ENCODE data around the gene LEFTY2. TPM values are rescaled to one million over a fixed set of nuclear protein-coding genes. Genes with fewer than 3 reads are reported as not detected.

The LEFTY2 gene
- total RNA-seq, 2 donors from 2014 or later = 0.70 to 0.90 TPM

- no peaks in the 10 kb centered on the region for H3K9me3 ChIP-seq
- H3K27ac ChIP-seq = no peak overlapping the region
- peaks cover 0 to 13% of the 10 kb centered on the region in 2 donors for H3K4me1 ChIP-seq
- H3K4me3 ChIP-seq = no peak overlapping the region
- DNase-seq (ENCODE audit: low spot score) = no peak
- TF ChIP-seq CTCF (IDR thresholded peaks at IDR 0.05) = no peak
- H3K36me3 ChIP-seq = no peaks in the 10 kb centered on the region
- H3K27me3 ChIP-seq = no peaks in the 10 kb centered on the region
Observed at GRCh38 chr1:225945564-225945963, 4.5 kb upstream of the LEFTY2 start.

GRCh38 chr1:225944951-225945350 lies 3.9 kb upstream of the LEFTY2 start:
- no peaks in the 10 kb centered on the region for H3K9me3 ChIP-seq
- H3K4me3 ChIP-seq = no peak overlapping the region
- no peak for TF ChIP-seq CTCF (IDR thresholded peaks at IDR 0.05)
- no peak overlapping the region for H3K27ac ChIP-seq
- peaks cover 0 to 15% of the 10 kb centered on the region in 2 donors for H3K4me1 ChIP-seq
- H3K36me3 ChIP-seq = no peaks in the 10 kb centered on the region
- DNase-seq (ENCODE audit: low spot score) = no peak
- H3K27me3 ChIP-seq = no peaks in the 10 kb centered on the region

GRCh38 chr1:225944387-225944786 lies 3.4 kb upstream of the LEFTY2 start:
- Histone ChIP-seq H3K27me3 (no peaks in the 10 kb centered on the region), H3K36me3 (no peaks in the 10 kb centered on the region), H3K9me3 (no peaks in the 10 kb centered on the region), H3K4me3 (no peak overlapping the region), H3K4me1 (peaks cover 0 to 15% of the 10 kb centered on the region in 2 donors), H3K27ac (no peak overlapping the region)
- TF ChIP-seq CTCF (IDR thresholded peaks at IDR 0.05) = no peak
- no peak for DNase-seq (ENCODE audit: low spot score)

- Histone ChIP-seq H3K4me3 (no peak overlapping the region), H3K9me3 (no peaks in the 10 kb centered on the region), H3K27ac (no peak overlapping the region), H3K36me3 (no peaks in the 10 kb centered on the region), H3K4me1 (peaks cover 0 to 15% of the 10 kb centered on the region in 2 donors), H3K27me3 (no peaks in the 10 kb centered on the region)
- no peak for TF ChIP-seq CTCF (IDR thresholded peaks at IDR 0.05)
- DNase-seq (ENCODE audit: low spot score) = no peak
Observed at GRCh38 chr1:225943582-225943981, 2.6 kb upstream of the LEFTY2 start.

DNA sequence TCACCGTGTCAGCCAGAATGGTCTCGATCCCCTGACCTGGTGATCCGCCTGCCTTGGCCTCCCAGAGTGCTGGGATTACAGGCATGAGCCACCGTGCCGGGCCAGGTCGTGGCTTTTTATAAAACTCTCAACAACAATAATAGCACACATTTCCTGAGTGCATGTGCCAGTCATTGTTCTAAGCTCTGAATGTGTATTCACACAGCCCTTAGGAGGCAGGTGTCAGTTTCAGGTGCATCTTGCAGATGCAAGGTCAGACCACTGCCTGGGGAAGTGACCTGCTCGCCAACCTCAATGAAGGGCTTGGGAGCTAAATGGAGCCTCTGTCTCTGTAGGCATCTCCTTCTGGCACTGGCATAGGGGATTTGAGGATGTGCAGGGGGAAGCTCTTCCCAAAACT lies 1.6 kb upstream of the LEFTY2 start:
- Histone ChIP-seq H3K36me3 (no peaks in the 10 kb centered on the region), H3K9me3 (no peaks in the 10 kb centered on the region), H3K27me3 (no peaks in the 10 kb centered on the region), H3K27ac (no peak overlapping the region), H3K4me3 (no peak overlapping the region), H3K4me1 (peaks cover 0 to 15% of the 10 kb centered on the region in 2 donors)
- no peak for DNase-seq (ENCODE audit: low spot score)
- TF ChIP-seq CTCF (IDR thresholded peaks at IDR 0.05) = no peak

DNA sequence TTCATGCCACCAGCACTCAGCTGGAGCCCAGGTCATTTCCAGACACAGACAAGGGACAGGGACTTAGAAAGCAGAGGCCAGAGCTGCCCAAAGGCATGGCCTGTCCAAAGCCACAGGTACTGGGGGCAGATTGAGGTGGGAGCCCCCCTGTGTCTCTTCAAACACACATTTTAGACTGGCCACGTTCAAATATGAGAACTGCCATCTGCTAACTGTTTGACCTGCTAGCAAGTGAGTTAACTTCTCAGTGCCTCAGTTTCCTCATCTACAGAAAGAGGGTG lies 862 bp upstream of the LEFTY2 start:
- Histone ChIP-seq H3K27ac (no peak overlapping the region), H3K4me3 (no peak overlapping the region), H3K27me3 (no peaks in the 10 kb centered on the region), H3K36me3 (no peaks in the 10 kb centered on the region), H3K9me3 (no peaks in the 10 kb centered on the region), H3K4me1 (peaks cover 0 to 15% of the 10 kb centered on the region in 2 donors)
- no peak for DNase-seq (ENCODE audit: low spot score)
- no peak for TF ChIP-seq CTCF (IDR thresholded peaks at IDR 0.05)
